T-helper 1 cell treated with Interleukin-12 subunit alpha and Interleukin-12 subunit beta and Interleukin-4 antibody, amounts not matched to agents 30 μg/mL and 1 μg/mL, for 36 hours (primary cell): Measurements from ENCODE around the gene BTN1A1.
"Not testable (repeated sequence)": the region's sequence is repeated elsewhere in the genome, so short reads cannot be mapped to it uniquely, and the experiment has no call there.

Experiments used
- H3K27ac Mint-ChIP-seq: one replicate; pipeline ENCODE4 v1.8.0; 2021; ENCODE audit warnings: mild to moderate bottlenecking, mixed read lengths
- H3K27me3 Mint-ChIP-seq: one replicate; pipeline ENCODE4 v1.8.0; 2021; ENCODE audit warnings: low read depth, mixed read lengths
- H3K36me3 Mint-ChIP-seq: one replicate; pipeline ENCODE4 v1.8.0; 2021; ENCODE audit warnings: low read depth, mixed read lengths
- H3K4me1 Mint-ChIP-seq: one replicate; pipeline ENCODE4 v1.8.0; 2021; ENCODE audit warnings: low read depth, mixed read lengths
- H3K4me3 Mint-ChIP-seq: one replicate; pipeline ENCODE4 v1.8.0; 2021; ENCODE audit warnings: mild to moderate bottlenecking, moderate library complexity, mixed read lengths
- H3K9me3 Mint-ChIP-seq: one replicate; pipeline ENCODE4 v1.8.0; 2021; ENCODE audit warnings: mixed read lengths

Gene BTN1A1

DNA sequence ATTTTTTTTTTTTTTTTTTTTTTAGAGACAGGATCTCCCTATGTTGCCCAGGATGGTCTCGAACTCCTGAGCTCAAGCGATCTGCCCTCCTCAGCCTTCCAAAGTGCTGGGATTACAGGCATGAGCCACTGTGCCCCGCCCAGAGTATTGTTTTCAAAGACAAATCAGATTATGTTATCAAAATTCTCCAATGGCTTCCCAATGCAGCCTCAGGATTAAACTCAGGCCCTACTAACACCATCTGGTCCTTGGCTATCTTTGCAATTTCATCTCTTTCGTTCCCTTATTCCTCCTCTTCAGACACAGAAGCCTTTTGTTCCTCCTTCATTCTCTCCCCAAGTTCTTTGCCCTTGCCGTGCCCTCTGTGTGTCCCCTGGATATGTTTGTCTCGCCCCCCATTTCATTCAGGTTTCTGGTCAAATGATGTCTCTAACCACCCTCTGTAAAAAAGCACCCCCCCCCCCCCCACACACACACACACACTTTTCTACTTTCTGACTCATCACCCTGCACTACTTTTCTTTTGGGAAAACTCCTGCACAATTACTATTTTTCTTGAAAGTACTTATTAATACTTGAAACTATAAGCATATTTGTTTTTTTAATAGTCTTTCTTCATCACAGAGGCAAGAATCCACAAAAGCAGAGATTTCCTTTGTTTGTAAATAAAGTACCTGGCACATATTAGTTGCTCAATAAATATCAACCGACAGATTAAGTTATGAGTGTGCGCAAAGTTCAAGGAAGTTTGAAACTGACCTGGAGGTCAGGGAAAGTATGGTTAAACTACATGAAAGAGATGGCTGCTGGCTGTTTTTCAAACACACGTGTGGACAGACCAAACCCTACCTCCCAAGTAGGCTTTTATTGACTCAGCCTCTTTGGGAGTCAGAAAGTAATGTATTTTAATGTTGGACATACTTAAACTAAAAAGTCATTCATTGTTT is 16.7 kb downstream of the BTN1A1 start:
- H3K4me1 Mint-ChIP-seq: peaks cover 11% of the 10 kb centered on the region
- no peak overlapping the region for H3K27ac Mint-ChIP-seq
- H3K36me3 Mint-ChIP-seq: peaks cover 2% of the 10 kb centered on the region
- no peak overlapping the region for H3K4me3 Mint-ChIP-seq
- no peaks in the 10 kb centered on the region for H3K9me3 Mint-ChIP-seq
- peaks cover 14% of the 10 kb centered on the region for H3K27me3 Mint-ChIP-seq

DNA sequence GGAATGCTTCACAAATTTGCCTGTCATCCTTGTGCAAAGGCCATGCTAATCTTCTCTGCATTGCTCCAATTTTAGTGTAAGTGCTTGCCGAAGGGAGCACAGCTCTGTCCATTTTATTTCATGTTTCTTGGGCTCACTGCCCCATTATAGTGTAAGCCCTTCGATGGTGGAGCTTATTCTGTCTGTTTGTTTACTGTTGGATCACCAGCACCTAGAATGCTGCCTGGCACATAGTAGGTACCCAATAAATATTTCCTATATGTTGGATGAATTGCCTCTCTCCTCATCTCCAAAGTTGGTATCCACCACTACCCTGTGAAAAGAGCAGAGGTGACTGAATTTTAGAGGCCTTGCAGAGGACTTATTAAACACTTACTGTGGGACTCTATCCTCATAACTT is 19.3 kb downstream of the BTN1A1 start:
- Mint-ChIP-seq H3K9me3 (no peaks in the 10 kb centered on the region), H3K27me3 (peaks cover 10% of the 10 kb centered on the region), H3K36me3 (peaks cover 2% of the 10 kb centered on the region), H3K27ac (no peak overlapping the region), H3K4me3 (no peak overlapping the region), H3K4me1 (peaks cover 26% of the 10 kb centered on the region)

DNA sequence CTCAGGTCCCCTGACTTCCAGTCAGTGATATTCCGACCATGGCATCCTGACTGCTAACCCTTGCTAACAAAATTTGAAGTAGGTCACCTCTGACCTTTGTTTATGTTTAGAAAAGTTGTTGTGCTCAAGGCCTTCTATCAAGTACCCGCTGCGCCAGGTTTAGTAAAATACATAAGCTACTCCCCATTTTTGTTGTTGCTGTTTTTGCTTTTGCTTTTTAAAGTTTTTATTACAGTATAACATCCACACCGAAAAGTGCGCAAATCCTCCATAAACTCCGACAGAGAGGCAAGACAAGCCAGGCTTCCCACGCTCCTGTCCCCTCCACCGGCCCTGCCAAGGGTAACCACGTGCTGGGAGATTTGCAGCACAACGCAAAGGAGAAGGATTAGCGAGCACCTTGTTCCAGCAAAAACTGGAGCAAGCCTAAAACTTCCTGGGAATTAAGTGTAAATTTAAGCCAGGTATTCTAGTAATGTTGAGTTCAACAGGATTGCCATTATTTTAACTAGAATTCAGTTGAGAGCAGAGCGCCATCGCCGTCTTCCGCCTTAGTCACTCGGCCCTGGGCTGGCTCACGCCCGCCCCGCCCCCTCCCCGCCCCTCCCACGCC is 20.2 kb downstream of the BTN1A1 start:
- Mint-ChIP-seq H3K9me3 (no peaks in the 10 kb centered on the region), H3K4me1 (peaks cover 26% of the 10 kb centered on the region), H3K4me3 (peak overlapping the region; percentile 68), H3K27ac (peak overlapping the region; percentile 86), H3K36me3 (peaks cover 2% of the 10 kb centered on the region), H3K27me3 (peaks cover 10% of the 10 kb centered on the region)

DNA sequence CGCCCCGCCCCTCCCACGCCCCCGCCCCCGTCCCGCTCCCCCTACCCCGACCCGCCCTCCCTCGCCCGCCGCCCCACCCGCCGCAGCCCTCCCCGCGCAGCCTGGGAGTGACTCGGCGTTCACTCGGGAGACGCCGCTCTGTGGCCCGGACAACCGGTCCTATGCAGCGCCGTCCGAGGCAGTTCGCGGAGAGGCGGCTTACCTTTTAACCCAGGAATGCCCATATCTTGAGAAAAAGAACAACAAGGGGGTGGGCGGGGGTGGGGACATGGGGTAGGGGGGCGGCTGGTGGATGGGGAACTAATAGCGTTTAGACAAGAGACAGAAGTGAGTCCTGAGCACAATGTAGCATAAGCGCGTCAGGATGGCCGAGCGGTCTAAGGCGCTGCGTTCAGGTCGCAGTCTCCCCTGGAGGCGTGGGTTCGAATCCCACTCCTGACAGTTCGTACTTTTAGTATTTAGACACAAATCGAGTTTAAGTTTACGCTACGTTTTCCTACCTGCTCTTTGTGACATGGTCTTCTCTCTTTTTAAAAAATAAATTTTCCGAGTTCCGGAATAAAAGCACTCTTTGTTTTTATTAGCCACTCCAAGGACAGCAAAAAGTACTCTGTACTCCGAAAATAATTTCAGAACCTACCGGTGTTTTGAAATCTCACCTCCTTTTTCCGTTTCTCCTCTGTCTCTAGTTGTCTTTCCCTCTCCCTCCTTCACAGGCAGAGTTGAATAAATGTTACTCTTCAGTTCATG is 20.9 kb downstream of the BTN1A1 start:
- H3K27me3 Mint-ChIP-seq: peaks cover 10% of the 10 kb centered on the region
- H3K4me1 Mint-ChIP-seq: peaks cover 26% of the 10 kb centered on the region
- H3K36me3 Mint-ChIP-seq: peaks cover 2% of the 10 kb centered on the region
- no peaks in the 10 kb centered on the region for H3K9me3 Mint-ChIP-seq
- peak overlapping the region; percentile 98 for H3K27ac Mint-ChIP-seq
- peak overlapping the region; percentile 88 for H3K4me3 Mint-ChIP-seq

DNA sequence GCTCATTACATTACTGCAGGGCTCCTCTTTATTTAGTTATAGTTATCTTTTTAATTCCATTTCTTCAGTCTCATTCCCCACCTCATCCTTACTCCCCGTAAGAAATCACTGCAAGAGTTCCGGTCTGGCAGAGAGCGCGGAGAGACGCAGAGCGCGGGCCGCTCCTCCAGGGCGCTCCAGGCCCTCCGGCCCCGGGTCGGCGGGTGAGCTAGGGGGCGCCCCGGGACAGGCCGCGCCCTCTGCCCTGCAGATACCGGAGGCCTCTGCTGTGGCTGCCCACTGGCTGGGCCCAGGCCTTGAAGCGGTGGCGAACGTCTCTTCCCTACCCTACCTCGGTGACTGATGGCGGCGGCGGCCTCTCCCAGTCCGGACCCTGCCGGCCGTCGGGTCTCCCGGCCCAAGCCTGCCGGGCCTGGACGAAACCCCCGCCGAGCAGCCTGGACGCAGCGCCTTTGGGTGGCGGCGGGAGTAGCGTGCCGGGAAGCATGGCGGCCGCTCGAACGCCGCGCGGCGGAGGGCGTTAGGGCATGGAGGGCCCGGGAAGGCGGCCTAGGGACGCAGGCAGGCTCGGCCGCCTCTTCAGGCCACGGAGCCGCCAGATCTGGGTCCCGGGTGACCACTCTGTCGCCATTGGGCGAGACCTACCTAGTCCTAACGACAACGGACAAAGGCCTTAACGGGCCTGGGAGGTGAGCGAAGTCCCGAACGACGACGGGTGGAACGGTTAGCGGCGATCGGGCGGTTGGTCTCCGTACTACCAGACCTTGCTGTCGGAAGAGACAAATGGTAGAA is 21.7 kb downstream of the BTN1A1 start:
- Mint-ChIP-seq H3K27ac (peak overlapping the region; percentile 98), H3K27me3 (peaks cover 6% of the 10 kb centered on the region), H3K9me3 (no peaks in the 10 kb centered on the region), H3K36me3 (peaks cover 2% of the 10 kb centered on the region), H3K4me3 (peak overlapping the region; percentile 88), H3K4me1 (peaks cover 26% of the 10 kb centered on the region)

DNA sequence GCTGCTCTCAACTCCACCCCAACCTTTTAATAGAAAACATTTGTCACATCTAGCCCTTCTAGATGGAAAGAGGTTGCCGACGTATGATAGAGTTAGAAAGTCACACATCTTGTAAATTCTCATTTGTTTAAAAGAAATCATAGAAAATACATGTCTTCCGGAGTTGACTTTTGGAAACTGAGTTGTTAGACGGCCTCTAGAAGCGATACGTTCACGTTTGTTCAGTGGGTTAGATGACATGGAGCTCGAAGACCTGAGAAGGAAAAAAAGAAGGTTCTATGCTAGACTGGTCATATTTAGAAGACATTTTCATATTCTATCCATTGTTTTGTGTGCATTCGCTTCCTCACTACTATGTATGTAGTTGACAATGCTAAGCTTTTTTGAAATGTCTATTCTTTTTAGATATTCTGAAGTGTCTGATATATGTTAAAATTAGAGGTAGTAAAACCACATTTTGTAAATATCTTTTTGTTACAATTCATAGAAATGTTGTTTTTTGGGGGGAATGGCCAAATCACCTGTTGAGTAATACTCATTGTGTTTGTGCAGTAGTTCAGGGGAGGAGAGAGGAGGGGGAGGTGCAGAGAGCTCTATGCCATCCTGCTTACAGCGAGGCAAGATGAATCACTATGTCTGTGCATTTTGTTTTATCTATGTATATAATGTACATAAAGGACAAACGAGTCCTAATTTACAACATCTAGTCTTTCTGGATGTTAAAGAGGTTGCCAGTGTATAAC is 22.6 kb downstream of the BTN1A1 start:
- Mint-ChIP-seq H3K4me1 (peaks cover 26% of the 10 kb centered on the region), H3K4me3 (peak overlapping the region; percentile 79), H3K27ac (peak overlapping the region; percentile 88)
- H3K9me3 Mint-ChIP-seq, H3K27me3 Mint-ChIP-seq, H3K36me3 Mint-ChIP-seq: not testable (repeated sequence)

DNA sequence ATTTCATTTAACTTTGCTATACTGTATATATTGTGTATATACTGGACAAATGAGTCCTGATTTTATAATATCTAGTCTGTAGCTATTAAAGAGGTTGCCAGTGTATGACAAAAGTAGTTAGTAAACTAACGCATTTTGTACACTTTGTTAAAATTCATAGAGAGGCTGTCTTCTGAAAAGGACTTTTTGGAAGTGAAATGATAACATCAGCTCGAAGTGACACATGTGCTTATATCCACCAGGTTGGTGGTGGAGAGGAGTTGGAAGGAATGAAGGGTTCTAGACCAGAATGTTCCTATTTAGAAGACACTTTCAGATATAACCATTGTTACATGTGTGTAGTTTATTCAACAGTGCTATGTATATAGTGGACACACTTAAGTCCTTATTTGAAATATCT is 24.2 kb downstream of the BTN1A1 start:
- H3K27me3 Mint-ChIP-seq, H3K9me3 Mint-ChIP-seq, H3K36me3 Mint-ChIP-seq, H3K4me3 Mint-ChIP-seq, H3K27ac Mint-ChIP-seq: not testable (repeated sequence)
- H3K4me1 Mint-ChIP-seq: peaks cover 26% of the 10 kb centered on the region

DNA sequence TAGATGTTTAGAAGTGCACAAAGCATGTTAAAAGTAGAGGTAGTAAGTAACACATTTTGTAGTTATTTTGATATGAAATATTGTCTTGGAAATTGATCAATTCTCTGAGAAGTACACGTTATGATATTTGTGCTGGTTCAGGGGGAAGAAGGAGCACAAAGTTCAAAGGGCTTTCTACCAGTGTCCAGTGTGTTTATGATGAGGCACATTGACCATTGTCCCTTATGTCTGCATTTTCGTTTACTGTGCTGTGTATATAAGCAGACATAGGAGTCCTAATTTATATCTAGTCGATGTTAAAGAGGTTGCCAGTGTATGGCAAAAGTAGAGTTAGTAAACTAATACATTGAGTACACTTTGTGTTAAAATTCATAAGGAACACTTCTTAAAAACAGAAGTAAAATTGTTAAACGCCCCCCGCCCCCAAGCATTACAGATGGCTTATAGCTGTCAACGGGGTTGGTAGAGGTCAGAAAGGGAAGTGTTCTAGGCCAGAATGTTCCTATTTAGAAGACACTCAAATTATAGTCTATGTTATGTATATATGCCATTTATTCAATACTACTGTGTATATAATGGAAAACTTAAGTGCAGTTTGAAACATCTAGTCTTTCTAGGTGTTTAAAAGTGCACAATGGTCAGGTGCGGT is 24.7 kb downstream of the BTN1A1 start:
- peaks cover 2% of the 10 kb centered on the region for H3K36me3 Mint-ChIP-seq
- H3K27me3 Mint-ChIP-seq: peaks cover 6% of the 10 kb centered on the region
- H3K4me3 Mint-ChIP-seq: no peak overlapping the region
- no peak overlapping the region for H3K27ac Mint-ChIP-seq
- H3K9me3 Mint-ChIP-seq: no peaks in the 10 kb centered on the region
- peaks cover 26% of the 10 kb centered on the region for H3K4me1 Mint-ChIP-seq

DNA sequence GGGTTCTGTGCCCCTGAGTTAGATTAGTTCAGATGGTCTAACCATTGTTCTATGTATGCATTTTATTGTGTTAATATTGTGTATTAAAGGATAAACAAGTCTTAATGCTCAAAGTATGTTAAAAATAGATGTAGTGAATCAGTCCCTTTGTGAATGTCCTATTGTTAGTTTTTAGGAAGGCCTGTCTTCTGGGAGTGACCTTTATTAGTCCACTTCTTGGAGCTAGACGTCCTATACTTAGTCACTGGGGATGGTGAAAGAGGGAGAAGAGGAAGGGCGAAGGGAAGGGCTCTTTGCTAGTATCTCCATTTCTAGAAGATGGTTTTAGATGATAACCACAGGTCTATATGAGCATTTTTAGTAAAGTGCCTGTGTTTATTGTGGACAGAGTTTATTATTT is 25.7 kb downstream of the BTN1A1 start:
- Mint-ChIP-seq H3K27ac (no peak overlapping the region), H3K27me3 (peaks cover 6% of the 10 kb centered on the region), H3K36me3 (peaks cover 2% of the 10 kb centered on the region), H3K4me3 (no peak overlapping the region), H3K9me3 (no peaks in the 10 kb centered on the region), H3K4me1 (peaks cover 21% of the 10 kb centered on the region)

DNA sequence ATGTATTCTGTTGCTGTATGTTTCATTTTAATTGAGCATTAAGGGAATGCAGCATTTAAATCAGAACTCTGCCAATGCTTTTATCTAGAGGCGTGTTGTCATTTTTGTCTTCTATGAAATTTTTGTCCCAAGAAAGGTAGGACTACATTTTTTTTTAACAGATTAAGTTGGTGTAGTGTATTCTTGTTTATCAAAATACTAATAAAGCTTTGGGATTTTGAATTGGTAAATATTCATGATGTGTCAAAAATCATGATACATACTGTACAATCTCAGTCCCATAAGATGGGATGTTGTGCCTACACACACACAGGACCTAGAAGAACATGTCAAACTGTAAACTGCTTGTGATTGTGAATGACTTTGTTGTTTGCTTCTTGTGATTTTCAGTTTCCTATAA is 26.8 kb downstream of the BTN1A1 start:
- H3K27me3 Mint-ChIP-seq: no peaks in the 10 kb centered on the region
- H3K9me3 Mint-ChIP-seq: no peaks in the 10 kb centered on the region
- no peaks in the 10 kb centered on the region for H3K36me3 Mint-ChIP-seq
- peaks cover 19% of the 10 kb centered on the region for H3K4me1 Mint-ChIP-seq
- no peak overlapping the region for H3K27ac Mint-ChIP-seq
- no peak overlapping the region for H3K4me3 Mint-ChIP-seq

DNA sequence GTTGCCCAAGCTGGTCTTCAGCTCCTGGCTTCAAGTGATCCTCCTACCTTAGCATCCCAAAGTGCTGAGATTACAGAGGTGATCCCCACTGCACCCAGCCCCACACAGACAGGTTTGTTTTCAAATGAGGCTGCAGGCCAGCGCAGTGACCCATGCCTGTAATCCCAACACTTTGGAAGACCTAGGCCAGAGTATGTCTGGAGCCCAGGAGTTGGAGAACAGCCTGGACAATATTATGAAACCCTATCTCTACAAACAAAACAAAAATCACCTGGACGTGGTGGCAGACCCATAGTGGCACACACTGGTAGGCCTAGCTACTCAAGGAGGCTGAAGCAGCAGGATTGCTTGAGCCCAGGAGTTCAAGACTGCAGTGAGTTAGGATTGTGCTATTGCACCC is 30.1 kb downstream of the BTN1A1 start:
- H3K36me3 Mint-ChIP-seq: peaks cover 3% of the 10 kb centered on the region
- H3K4me1 Mint-ChIP-seq: peaks cover 26% of the 10 kb centered on the region
- H3K27ac Mint-ChIP-seq: no peak overlapping the region
- no peaks in the 10 kb centered on the region for H3K9me3 Mint-ChIP-seq
- H3K27me3 Mint-ChIP-seq: peaks cover 4% of the 10 kb centered on the region
- H3K4me3 Mint-ChIP-seq: no peak overlapping the region

DNA sequence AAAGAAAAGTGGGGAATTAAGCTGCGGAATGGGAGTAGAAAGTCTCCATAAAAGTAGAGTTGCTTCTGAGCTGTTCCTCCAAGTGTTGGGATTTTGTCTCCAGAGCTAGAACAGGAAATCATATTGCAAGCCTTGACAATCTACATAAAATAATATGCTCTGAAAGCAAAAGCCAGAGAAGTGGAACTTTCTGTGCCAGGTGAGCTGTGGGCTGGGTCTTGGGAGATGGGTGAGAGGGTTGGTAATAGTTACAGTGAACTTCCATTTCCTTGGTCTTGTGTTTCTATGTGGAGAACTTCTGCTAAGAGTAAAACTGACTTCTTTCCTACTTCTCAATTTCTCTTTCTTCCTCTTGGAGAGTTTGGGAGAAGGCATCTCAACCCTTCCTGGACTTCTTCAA is 31.8 kb downstream of the BTN1A1 start:
- H3K9me3 Mint-ChIP-seq: no peaks in the 10 kb centered on the region
- peak overlapping the region; percentile 94 for H3K27ac Mint-ChIP-seq
- peaks cover 3% of the 10 kb centered on the region for H3K36me3 Mint-ChIP-seq
- H3K4me1 Mint-ChIP-seq: peaks cover 32% of the 10 kb centered on the region
- peaks cover 4% of the 10 kb centered on the region for H3K27me3 Mint-ChIP-seq
- peak overlapping the region; percentile 47 for H3K4me3 Mint-ChIP-seq
